ENCODE measurements around the gene SNF8.
A peak's percentile ranks its signal among the peaks of the same experiment; 100 is the strongest.

Gene SNF8

DNA sequence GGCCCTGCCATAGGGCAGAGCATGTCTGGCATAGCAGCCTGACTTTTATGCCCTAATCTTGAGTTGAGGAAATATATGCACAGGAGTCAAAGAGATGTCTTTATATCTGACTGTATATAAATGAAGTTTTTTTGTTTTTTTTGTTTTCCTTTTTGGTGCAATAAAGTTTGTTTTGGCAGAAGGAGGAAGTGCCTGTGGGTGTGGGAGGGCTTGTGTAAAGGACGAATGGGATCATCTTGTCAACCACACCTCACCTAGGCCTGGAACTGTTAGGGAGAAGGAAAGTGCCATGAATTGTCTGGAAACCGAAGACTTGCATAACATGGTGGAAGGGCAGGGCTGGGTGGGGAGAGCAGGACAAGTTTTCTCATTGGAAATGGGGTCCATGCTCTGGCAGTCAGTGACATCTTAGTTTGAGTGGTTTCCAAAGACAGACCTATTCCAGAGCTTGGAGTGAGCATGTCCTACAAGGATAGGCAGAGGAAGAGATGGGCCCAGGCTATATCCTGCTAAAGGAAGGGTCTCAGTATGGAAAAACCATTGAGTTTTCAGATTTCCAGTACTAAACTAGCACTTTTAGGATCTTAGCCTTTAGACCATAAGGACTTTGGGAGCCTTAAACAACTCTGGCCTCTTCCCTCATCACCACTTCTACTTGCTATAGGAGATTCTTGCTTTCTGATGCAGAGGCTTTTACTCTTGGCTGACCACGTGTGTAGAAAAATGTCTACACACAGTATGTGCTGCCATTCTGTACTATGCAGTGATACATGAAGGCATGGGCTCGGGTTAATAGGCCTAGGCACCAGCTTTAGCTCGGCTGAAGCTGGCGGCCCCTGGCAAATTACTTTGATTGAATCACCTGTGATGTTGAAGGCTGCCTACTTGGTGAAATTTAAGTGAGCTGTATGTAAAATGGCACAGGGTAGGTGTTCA, 15.5 kb downstream of the SNF8 start:
- peak; percentile 52 for DNase-seq (ENCODE audit: low read depth)
- TF ChIP-seq MYC (IDR thresholded peaks at IDR 0.05; ENCODE audit: low read depth, low read length) (no peak), POLR2A (IDR thresholded peaks at IDR 0.05; ENCODE audit: extremely low read depth, insufficient read length) (peak; percentile 19)
- TF ChIP-seq, protein P1, sequence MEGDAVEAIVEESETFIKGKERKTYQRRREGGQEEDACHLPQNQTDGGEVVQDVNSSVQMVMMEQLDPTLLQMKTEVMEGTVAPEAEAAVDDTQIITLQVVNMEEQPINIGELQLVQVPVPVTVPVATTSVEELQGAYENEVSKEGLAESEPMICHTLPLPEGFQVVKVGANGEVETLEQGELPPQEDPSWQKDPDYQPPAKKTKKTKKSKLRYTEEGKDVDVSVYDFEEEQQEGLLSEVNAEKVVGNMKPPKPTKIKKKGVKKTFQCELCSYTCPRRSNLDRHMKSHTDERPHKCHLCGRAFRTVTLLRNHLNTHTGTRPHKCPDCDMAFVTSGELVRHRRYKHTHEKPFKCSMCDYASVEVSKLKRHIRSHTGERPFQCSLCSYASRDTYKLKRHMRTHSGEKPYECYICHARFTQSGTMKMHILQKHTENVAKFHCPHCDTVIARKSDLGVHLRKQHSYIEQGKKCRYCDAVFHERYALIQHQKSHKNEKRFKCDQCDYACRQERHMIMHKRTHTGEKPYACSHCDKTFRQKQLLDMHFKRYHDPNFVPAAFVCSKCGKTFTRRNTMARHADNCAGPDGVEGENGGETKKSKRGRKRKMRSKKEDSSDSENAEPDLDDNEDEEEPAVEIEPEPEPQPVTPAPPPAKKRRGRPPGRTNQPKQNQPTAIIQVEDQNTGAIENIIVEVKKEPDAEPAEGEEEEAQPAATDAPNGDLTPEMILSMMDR (IDR thresholded peaks at IDR 0.05; ENCODE audit: low read depth, low read length): no peak
- TF ChIP-seq, protein P2, sequence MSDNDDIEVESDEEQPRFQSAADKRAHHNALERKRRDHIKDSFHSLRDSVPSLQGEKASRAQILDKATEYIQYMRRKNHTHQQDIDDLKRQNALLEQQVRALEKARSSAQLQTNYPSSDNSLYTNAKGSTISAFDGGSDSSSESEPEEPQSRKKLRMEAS (IDR thresholded peaks at IDR 0.05; ENCODE audit: low read depth, low read length): no peak

DNA sequence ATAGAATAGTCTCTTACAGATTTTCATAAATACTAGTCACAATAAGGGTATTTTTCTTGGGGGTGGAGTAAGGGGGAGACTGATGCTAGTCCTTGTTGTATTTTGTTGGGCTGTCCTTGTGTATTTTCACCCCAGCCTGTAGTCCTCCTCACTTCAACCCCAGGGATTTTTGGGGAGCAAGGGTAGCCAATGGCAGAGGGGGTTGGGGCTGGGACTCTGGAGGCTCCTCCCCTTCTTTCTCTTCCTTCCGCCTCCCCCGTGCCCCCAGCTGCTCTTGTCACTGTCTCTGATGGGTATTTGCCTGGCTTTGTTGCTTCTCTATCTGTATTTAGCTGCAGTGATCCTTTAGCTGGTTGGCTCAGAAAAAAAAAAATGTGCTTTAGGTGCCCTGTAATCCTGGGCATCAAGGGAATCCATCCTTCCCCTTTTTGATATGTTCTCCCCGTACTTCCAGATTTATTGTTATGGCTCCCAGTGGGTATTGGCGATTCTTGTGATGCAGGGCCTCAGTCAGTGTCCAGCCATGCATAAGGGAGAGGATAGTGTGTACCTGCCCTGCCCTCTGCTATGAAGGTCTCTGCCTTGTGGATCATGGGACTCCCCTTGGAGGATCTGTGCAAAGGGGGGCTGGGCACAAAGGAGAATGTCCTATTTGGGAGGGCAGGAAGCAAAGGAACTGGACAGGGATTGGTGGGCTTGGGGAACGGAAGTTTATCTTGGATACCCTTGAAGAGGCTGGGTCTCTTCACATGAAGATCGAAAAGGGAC, 16.5 kb downstream of the SNF8 start:
- DNase-seq (ENCODE audit: low read depth): no peak
- H3K4me3 ChIP-seq (ENCODE audit: low read depth, low read length): no peak overlapping the region
- TF ChIP-seq, protein P2 (IDR thresholded peaks at IDR 0.05; ENCODE audit: low read depth, low read length): no peak
- TF ChIP-seq, protein P1 (IDR thresholded peaks at IDR 0.05; ENCODE audit: low read depth, low read length): no peak
- TF ChIP-seq POLR2A (IDR thresholded peaks at IDR 0.05; ENCODE audit: extremely low read depth, insufficient read length) (no peak), MYC (IDR thresholded peaks at IDR 0.05; ENCODE audit: low read depth, low read length) (no peak)

More for the DNA sequence above, 15.5 kb downstream of the SNF8 start:
- no peak overlapping the region for H3K4me3 ChIP-seq (ENCODE audit: low read depth, low read length)

DNA sequence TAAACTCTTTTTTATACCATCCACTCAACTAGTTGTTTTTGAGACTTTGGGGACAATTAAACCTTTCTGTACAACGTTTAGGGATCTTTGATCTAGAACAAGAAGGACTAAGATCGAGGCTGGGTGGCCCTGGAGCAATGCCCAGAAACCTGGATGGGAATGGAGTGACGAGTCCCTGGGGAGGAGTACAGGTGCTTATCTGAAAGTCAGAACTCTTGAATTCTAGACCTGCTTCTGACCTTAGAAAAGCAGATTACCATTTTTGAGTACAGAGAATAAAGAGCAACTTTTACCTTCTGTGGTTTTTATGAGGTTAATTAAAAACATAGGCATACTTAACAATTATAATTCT, 18.7 kb downstream of the SNF8 start:
- no peak overlapping the region for H3K4me3 ChIP-seq (ENCODE audit: low read depth, low read length)
- no peak for DNase-seq (ENCODE audit: low read depth)
- TF ChIP-seq MYC (IDR thresholded peaks at IDR 0.05; ENCODE audit: low read depth, low read length) (no peak), POLR2A (IDR thresholded peaks at IDR 0.05; ENCODE audit: extremely low read depth, insufficient read length) (no peak)
- TF ChIP-seq, protein P2 (IDR thresholded peaks at IDR 0.05; ENCODE audit: low read depth, low read length): no peak
- TF ChIP-seq, protein P1 (IDR thresholded peaks at IDR 0.05; ENCODE audit: low read depth, low read length): no peak

DNA sequence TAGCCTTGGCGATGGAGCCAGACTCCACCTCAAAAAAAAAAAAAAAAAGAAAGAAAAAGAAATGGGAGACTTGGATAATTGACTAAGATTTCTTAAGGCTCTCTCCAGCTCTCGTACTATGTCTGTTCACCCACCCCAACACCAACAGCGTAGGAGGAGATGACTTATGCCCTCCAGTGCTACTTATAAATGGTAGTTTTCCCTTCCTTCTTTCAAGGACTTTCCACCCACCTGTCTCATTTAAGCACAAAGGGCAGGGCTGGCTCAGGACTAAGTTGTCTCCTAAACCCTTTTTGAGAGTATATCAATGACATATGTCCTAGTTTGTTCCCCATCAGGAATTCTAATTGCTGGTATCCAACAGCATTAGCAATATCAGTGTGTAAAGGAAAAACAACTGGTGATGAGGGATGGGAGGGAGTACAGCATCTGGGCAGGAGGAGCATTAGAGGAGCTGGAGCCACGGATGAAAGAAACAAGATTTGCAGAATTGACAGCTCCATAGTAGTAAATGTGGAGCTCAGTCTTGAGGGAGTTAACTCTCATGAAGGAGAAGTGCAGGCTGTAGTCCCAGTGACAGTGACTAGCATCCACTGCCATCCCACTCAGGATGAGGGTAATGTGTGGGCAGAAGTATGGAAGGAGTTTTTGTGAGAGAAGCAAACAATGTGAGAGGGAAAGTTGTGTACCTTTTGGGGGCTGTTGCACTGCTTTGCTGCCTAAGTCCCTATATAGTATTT, 19.2 kb downstream of the SNF8 start:
- H3K4me3 ChIP-seq (ENCODE audit: low read depth, low read length): no peak overlapping the region
- no peak for DNase-seq (ENCODE audit: low read depth)
- no peak for TF ChIP-seq POLR2A (IDR thresholded peaks at IDR 0.05; ENCODE audit: extremely low read depth, insufficient read length)
- TF ChIP-seq, protein P1 (IDR thresholded peaks at IDR 0.05; ENCODE audit: low read depth, low read length): no peak
- TF ChIP-seq, protein P2 (IDR thresholded peaks at IDR 0.05; ENCODE audit: low read depth, low read length): no peak
- no peak for TF ChIP-seq MYC (IDR thresholded peaks at IDR 0.05; ENCODE audit: low read depth, low read length)
